H9 (cell line): ENCODE results near the gene MALRD1. TPM values are rescaled to one million over a fixed set of nuclear protein-coding genes. Genes with fewer than 3 reads are reported as not detected.

Experiments
- DNase-seq: peaks from one replicate; pipeline ENCODE4 v3.0.0-alpha.2; 2017
- H2AFZ ChIP-seq: one replicate; pipeline ENCODE4 v1.6.1; 2013; ENCODE audit warnings: mild to moderate bottlenecking, low read length, control low read depth, moderate library complexity
- H2AK5ac ChIP-seq: 2 replicates; pipeline ENCODE4 v1.6.1; 2013; ENCODE audit warnings: low read length, control low read depth, mixed read lengths; ENCODE audit not compliant: insufficient read length
- H2BK120ac ChIP-seq: one replicate; pipeline ENCODE4 v1.6.1; 2013; ENCODE audit warnings: low read depth, mild to moderate bottlenecking, low read length, control low read depth, inconsistent platforms; ENCODE audit not compliant: poor library complexity, severe bottlenecking
- H2BK12ac ChIP-seq: 2 replicates; pipeline ENCODE4 v1.6.1; 2013; ENCODE audit warnings: low read length, control low read depth, mixed read lengths, low read depth; ENCODE audit not compliant: insufficient read length
- H2BK15ac ChIP-seq: 2 replicates; pipeline ENCODE4 v1.6.1; 2013; ENCODE audit warnings: low read depth, low read length, control low read depth
- H2BK20ac ChIP-seq: one replicate; pipeline ENCODE4 v1.6.1; 2013; ENCODE audit warnings: low read depth, mild to moderate bottlenecking, low read length, control low read depth, inconsistent platforms; ENCODE audit not compliant: poor library complexity, severe bottlenecking
- H2BK5ac ChIP-seq: 2 replicates; pipeline ENCODE4 v1.6.1; 2013; ENCODE audit warnings: low read length, control low read depth, mixed read lengths; ENCODE audit not compliant: insufficient read length
- H3K14ac ChIP-seq: 2 replicates; pipeline ENCODE4 v1.6.1; 2013; ENCODE audit warnings: low read length, control low read depth; ENCODE audit not compliant: insufficient read depth
- H3K18ac ChIP-seq: 2 replicates; pipeline ENCODE4 v1.6.1; 2013; ENCODE audit warnings: low read depth, mild to moderate bottlenecking, mixed read lengths, low read length, control low read depth; ENCODE audit not compliant: insufficient read length
- H3K23ac ChIP-seq: 2 replicates; pipeline ENCODE4 v1.6.1; 2013; ENCODE audit warnings: low read length, control low read depth, mixed read lengths, low read depth; ENCODE audit not compliant: insufficient read length
- H3K23me2 ChIP-seq: 2 replicates; pipeline ENCODE4 v1.6.1; 2013; ENCODE audit warnings: low read depth, mild to moderate bottlenecking, mixed read lengths, low read length, control low read depth; ENCODE audit not compliant: insufficient read length, poor library complexity, severe bottlenecking
- H3K27ac ChIP-seq: 2 replicates; pipeline ENCODE4 v1.5.1; 2013; ENCODE audit warnings: low read length, control low read depth, mixed read lengths, low read depth; ENCODE audit not compliant: insufficient read length
- H3K27me3 ChIP-seq: 2 replicates; pipeline ENCODE4 v1.6.1; 2013; ENCODE audit warnings: low read length, control low read depth, inconsistent platforms; ENCODE audit not compliant: insufficient read depth
- H3K4ac ChIP-seq: 2 replicates; pipeline ENCODE4 v1.6.1; 2013; ENCODE audit warnings: low read depth, mild to moderate bottlenecking, control low read depth, inconsistent platforms, low read length, moderate library complexity
- H3K4me1 ChIP-seq: 2 replicates; pipeline ENCODE4 v1.6.1; 2013; ENCODE audit warnings: low read length, control low read depth, inconsistent platforms; ENCODE audit not compliant: insufficient read depth
- H3K4me2 ChIP-seq: 2 replicates; pipeline ENCODE4 v1.6.1; 2013; ENCODE audit warnings: low read length, control low read depth, mixed read lengths; ENCODE audit not compliant: insufficient read length, insufficient read depth
- H3K56ac ChIP-seq: 2 replicates; pipeline ENCODE4 v1.6.1; 2013; ENCODE audit warnings: low read depth, mild to moderate bottlenecking, mixed read lengths, low read length, control low read depth; ENCODE audit not compliant: insufficient read length
- H3K79me1 ChIP-seq: 2 replicates; pipeline ENCODE4 v1.6.1; 2013; ENCODE audit warnings: low read depth, mild to moderate bottlenecking, moderate library complexity, low read length, control low read depth, inconsistent platforms; ENCODE audit not compliant: insufficient read depth, poor library complexity, severe bottlenecking
- H3K79me2 ChIP-seq: 2 replicates; pipeline ENCODE4 v1.6.1; 2013; ENCODE audit warnings: low read length, control low read depth, inconsistent platforms; ENCODE audit not compliant: insufficient read depth
- H3K9ac ChIP-seq: 2 replicates; pipeline ENCODE4 v1.6.1; 2013; ENCODE audit warnings: low read length, control low read depth, mixed read lengths; ENCODE audit not compliant: insufficient read length; ENCODE audit errors: extremely low read depth
- H3K9me3 ChIP-seq: one replicate; pipeline ENCODE4 v1.6.1; 2013; ENCODE audit warnings: low read depth, low read length, inconsistent platforms; ENCODE audit not compliant: control insufficient read depth
- H3T11ph ChIP-seq: one replicate; pipeline ENCODE4 v1.6.1; 2013; ENCODE audit warnings: mild to moderate bottlenecking, low read length, control low read depth, inconsistent platforms
- H4K20me1 ChIP-seq: one replicate; pipeline ENCODE4 v1.6.1; 2013; ENCODE audit not compliant: control insufficient read depth, insufficient read length, insufficient read depth
- H4K5ac ChIP-seq: 2 replicates; pipeline ENCODE4 v1.6.1; 2013; ENCODE audit warnings: low read depth, mild to moderate bottlenecking, mixed read lengths, low read length, control low read depth; ENCODE audit not compliant: insufficient read length
- H4K8ac ChIP-seq: replicated peaks from 2 replicates; pipeline ENCODE4 v1.6.1; 2013; ENCODE audit warnings: low read length, control low read depth, mixed read lengths, low read depth; ENCODE audit not compliant: insufficient read length
- H4K91ac ChIP-seq: 2 replicates; pipeline ENCODE4 v1.6.1; 2013; ENCODE audit warnings: low read depth, mild to moderate bottlenecking, moderate library complexity, mixed read lengths, low read length, control low read depth; ENCODE audit not compliant: insufficient read length
- H3K27ac Mint-ChIP-seq, 3 experiments: 2 replicates in 2 of 3; 3 replicates in 1 of 3; pipeline ENCODE4 v1.8.0; 2020 to 2021; ENCODE audit warnings: mixed read lengths in 3 of 3, mild to moderate bottlenecking in 1 of 3, moderate library complexity in 1 of 3
- H3K27me3 Mint-ChIP-seq: 2 replicates; pipeline ENCODE4 v1.8.0; 2021; ENCODE audit warnings: low read depth, mild to moderate bottlenecking, moderate library complexity, mixed read lengths
- H3K36me3 Mint-ChIP-seq, 3 experiments: 2 replicates in 2 of 3; 3 replicates in 1 of 3; pipeline ENCODE4 v1.8.0; 2020 to 2021; ENCODE audit warnings: low read depth in 3 of 3, mixed read lengths in 3 of 3; ENCODE audit not compliant: insufficient read depth in 1 of 3
- H3K4me1 Mint-ChIP-seq, 2 experiments: 2 replicates each; pipeline ENCODE4 v1.8.0; 2020; ENCODE audit warnings: mixed read lengths in 2 of 2
- H3K4me3 Mint-ChIP-seq, 2 experiments: 2 replicates in 1 of 2; 3 replicates in 1 of 2; pipeline ENCODE4 v1.8.0; 2020 to 2021; ENCODE audit warnings: mild to moderate bottlenecking in 2 of 2, mixed read lengths in 2 of 2, moderate library complexity in 1 of 2
- H3K9me3 Mint-ChIP-seq, 2 experiments: 2 replicates in 1 of 2; 3 replicates in 1 of 2; pipeline ENCODE4 v1.8.0; 2020; ENCODE audit warnings: mild to moderate bottlenecking in 2 of 2, mixed read lengths in 2 of 2, moderate library complexity in 1 of 2
- WGBS: extraction: QIAGEN DNeasy Blood & Tissue Kit; methylation state at CpG from one replicate; pipeline ENCODE4 v1.1.7; 2013; ENCODE audit warnings: missing lambda C conversion rate, low lambda C conversion rate, mixed read lengths; ENCODE audit not compliant: insufficient read length; ENCODE audit errors: extremely low coverage; 5-methylcytosine and 5-hydroxymethylcytosine counted together
- total RNA-seq: library from RNA; stranded (reverse); gene quantifications from 2 replicates; pipeline ENCODE4 v1.2.1, GENCODE V29; 2021
- TF ChIP-seq, protein P1 (sequence below): fragments of 200-600 bp; sonication (generic); conservative IDR thresholded peaks from 3 replicates; pipeline ENCODE4 v1.8.0; 2021; ENCODE audit warnings: antibody characterized with exemption, mild to moderate bottlenecking

Gene MALRD1
- total RNA-seq, 1 experiment from 2014 or later, result 0.20 TPM

DNA sequence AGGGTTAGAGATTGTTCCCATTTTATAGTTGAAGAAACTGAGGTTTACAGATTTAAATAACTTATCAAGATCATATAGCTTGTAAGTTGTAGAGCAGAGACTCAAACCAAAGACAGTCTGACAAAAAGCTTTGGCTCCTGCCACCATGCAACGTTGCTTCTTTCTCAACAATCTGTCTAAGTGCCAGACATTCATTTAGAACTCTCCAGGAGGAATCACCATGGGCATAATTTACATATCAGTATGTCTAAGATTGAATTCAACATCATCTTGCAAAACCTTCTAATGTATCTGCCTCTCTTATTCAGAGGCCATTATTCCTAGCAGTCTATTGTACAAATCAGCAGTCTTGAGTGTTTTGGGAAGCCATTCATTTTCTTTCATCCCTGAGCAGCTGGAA, 604.1 kb downstream of the MALRD1 start:
- Histone ChIP-seq H2BK20ac (no peak overlapping the region), H2BK12ac (no peak overlapping the region), H3K4me1 (no peaks in the 10 kb centered on the region), H3K4ac (no peak overlapping the region), H3K4me2 (no peak overlapping the region), H3K79me1 (no peaks in the 10 kb centered on the region), H4K5ac (no peak overlapping the region), H3K23ac (no peak overlapping the region), H2BK5ac (no peak overlapping the region), H3K23me2 (no peaks in the 10 kb centered on the region), H2BK15ac (no peak overlapping the region), H3K9ac (no peak overlapping the region), H3K56ac (no peak overlapping the region), H3K14ac (no peak overlapping the region), H3K27me3 (no peaks in the 10 kb centered on the region), H2AK5ac (no peak overlapping the region), H4K8ac (no peak overlapping the region), H4K20me1 (no peaks in the 10 kb centered on the region), H3K9me3 (no peaks in the 10 kb centered on the region), H2BK120ac (no peak overlapping the region), H3K18ac (no peak overlapping the region), H3K27ac (no peak overlapping the region), H4K91ac (no peak overlapping the region), H3K79me2 (no peaks in the 10 kb centered on the region), H2AFZ (no peak overlapping the region), H3T11ph (no peak overlapping the region)
- H3K27me3 Mint-ChIP-seq, result no peaks in the 10 kb centered on the region
- TF ChIP-seq, protein P1, sequence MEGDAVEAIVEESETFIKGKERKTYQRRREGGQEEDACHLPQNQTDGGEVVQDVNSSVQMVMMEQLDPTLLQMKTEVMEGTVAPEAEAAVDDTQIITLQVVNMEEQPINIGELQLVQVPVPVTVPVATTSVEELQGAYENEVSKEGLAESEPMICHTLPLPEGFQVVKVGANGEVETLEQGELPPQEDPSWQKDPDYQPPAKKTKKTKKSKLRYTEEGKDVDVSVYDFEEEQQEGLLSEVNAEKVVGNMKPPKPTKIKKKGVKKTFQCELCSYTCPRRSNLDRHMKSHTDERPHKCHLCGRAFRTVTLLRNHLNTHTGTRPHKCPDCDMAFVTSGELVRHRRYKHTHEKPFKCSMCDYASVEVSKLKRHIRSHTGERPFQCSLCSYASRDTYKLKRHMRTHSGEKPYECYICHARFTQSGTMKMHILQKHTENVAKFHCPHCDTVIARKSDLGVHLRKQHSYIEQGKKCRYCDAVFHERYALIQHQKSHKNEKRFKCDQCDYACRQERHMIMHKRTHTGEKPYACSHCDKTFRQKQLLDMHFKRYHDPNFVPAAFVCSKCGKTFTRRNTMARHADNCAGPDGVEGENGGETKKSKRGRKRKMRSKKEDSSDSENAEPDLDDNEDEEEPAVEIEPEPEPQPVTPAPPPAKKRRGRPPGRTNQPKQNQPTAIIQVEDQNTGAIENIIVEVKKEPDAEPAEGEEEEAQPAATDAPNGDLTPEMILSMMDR, result no peak
- no peak for DNase-seq
- H3K27ac Mint-ChIP-seq, result no peak overlapping the region
- no CpG with 5 or more reads among the region's 1 CpG for WGBS
- H3K36me3 Mint-ChIP-seq, result no peaks in the 10 kb centered on the region
- no peaks in the 10 kb centered on the region for H3K9me3 Mint-ChIP-seq
- H3K4me1 Mint-ChIP-seq, result no peaks in the 10 kb centered on the region
- H3K4me3 Mint-ChIP-seq, result no peak overlapping the region
